GM18508 (cell line): Measurements from ENCODE around the gene ZFYVE28.
"Not testable (repeated sequence)": the region's sequence is repeated elsewhere in the genome, so short reads cannot be mapped to it uniquely, and the experiment has no call there.

ENCODE experiments used
- ATAC-seq: cut with Tn5 transposase; IDR thresholded peaks from one replicate; pipeline ENCODE4 v1.9.1; 2021; ENCODE audit warnings: moderate number of reproducible peaks; ENCODE audit not compliant: insufficient read depth, unreplicated experiment

The ZFYVE28 gene

GRCh38 chr4:2280531-2281300 lies 137.7 kb downstream of the ZFYVE28 start:
- ATAC-seq = no peak

DNA sequence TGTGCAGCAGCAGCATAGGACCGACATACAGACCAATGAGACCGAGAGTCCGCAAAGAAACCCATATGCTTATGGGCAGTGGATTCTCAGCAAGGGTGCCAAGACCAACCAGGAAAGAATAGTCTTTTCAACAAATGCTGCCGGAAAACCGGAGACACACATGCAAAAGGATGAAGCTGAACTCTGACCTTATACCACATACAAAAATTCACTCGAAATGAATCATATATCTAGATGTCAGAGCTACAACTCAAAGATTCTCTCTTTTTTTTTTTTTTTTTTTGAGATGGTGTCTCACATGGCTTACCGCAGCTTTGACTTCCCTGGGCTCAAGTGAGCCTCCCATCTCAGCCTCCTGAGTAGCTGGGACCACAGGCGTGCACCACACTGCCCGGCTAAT lies 140.5 kb downstream of the ZFYVE28 start:
- no peak for ATAC-seq

DNA sequence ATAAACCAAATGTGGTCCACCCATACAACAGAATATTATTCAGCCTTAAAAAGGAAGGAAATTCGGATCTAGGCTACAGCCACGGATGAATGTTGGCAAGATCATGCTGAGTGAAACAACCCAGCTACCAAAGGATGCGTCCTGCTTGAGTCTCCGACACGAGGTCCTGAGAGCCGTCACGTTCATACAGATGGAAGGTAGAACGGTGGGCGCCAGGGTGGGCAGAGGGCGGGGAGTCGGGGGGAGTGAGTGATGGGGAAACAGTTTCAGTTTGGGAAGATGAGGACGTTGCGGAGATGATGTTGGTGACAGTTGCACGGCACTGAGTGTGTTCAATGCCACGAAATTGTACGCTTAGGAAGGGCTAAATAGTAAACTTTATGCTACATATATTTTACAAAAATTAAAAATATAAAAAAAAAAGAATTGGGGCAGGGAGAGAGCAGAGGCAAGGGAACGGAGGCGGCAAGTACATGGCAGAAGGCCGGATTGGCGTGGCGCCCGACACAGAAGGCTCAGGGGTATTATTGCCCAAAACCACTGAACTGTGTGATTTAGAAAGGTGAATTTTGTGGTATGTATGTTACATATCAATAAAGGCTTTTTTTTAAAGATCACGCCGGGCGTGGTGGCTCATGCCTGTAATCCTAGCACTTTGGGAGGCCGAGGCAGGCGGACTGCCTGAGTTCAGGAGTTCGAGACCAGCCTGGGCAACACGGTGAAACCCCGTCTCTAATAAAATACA lies 141.7 kb downstream of the ZFYVE28 start:
- ATAC-seq = no peak

DNA sequence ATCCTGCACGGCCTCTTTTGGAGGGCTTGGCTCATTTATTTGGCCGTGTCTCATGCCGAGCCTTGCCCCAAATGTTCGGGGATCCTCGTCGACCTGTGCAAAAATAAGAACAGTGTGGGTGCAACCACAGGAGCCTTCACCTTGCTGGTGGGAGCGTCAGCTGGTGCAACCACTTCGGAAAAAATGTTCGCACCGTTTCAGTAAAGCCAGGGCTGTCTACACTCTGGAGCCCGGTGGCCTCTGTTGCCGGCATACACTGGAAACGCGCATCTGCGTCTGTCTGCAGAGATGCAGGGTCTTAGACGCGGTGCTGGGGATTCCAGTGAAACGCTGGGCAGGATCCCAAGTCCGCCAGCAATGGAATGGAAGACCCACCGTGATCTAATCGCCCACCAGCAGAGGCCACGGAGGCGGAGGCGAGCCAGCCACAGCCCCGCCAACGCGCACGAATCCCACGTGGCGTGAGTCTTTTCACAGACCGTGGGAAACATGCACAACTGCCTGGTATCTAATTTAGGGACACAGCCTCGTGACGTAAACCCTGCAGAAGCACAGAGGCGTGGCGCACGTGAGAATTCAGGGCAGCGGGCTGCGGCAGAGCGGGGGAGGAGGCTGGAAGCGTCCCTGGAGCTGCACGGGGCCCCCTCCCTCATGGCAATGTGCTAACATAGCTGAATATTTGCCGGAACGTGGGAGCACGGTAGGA lies 142.7 kb downstream of the ZFYVE28 start:
- ATAC-seq = no peak

DNA sequence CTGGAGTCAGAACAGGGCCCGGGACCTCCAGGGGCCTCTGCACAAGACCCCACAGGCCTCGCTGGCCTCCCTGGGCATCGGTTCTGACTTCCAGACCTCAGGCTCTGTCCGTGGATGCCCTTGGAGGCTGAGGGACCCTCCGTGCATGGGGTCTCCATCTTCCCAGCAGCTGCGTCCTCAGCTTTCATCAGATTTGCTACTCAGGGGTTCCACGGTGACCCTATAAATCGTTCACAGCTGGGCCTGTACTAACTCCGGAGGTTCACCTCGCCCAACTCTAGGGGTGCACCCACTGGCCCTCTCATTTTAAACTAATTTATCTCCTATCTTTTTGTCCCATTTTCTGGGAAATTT lies 143.4 kb downstream of the ZFYVE28 start:
- ATAC-seq = not testable (repeated sequence)

- ATAC-seq = no peak
Observed at GRCh38 chr4:2274320-2275043, 144.0 kb downstream of the ZFYVE28 start.

DNA sequence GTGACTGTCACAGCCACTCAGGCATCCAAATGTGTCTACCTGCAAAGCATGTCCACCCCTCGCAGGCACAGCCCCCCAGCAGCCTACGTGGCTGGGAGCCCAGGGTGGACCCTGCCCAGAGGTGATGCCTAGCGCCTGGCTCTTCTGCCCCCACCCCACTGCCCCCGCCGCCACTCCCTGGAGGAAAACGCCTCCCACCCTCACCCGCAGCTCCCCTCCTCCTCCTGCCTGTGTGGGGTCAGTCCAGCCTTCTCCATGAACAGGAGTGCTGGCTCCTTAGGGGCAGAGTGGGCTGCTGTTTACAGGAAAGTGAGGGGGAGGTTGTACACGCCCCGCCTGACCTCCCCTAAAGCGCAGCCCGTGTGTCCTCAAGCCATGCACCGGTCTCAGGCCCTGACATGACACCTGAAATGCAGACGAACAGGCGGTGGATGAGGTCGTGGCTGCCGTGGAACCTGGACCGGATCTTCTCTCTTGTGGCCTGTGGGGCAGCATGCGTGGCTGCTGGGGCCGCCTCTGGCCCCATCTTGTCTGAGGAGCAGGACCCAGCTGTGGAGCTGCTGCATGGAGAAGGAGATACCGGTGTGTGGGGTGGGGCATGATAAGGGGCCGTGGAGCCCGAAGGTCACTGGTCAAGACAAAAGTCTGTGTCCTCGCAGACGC lies 144.7 kb downstream of the ZFYVE28 start:
- no peak for ATAC-seq

GRCh38 chr4:2273221-2273620 lies 145.2 kb downstream of the ZFYVE28 start:
- no peak for ATAC-seq

- ATAC-seq = no peak
Observed at GRCh38 chr4:2272828-2273120, 145.7 kb downstream of the ZFYVE28 start.

- ATAC-seq = no peak
Observed at GRCh38 chr4:2272026-2272827, 146.2 kb downstream of the ZFYVE28 start.

GRCh38 chr4:2271279-2272025 lies 147.0 kb downstream of the ZFYVE28 start:
- ATAC-seq = no peak

DNA sequence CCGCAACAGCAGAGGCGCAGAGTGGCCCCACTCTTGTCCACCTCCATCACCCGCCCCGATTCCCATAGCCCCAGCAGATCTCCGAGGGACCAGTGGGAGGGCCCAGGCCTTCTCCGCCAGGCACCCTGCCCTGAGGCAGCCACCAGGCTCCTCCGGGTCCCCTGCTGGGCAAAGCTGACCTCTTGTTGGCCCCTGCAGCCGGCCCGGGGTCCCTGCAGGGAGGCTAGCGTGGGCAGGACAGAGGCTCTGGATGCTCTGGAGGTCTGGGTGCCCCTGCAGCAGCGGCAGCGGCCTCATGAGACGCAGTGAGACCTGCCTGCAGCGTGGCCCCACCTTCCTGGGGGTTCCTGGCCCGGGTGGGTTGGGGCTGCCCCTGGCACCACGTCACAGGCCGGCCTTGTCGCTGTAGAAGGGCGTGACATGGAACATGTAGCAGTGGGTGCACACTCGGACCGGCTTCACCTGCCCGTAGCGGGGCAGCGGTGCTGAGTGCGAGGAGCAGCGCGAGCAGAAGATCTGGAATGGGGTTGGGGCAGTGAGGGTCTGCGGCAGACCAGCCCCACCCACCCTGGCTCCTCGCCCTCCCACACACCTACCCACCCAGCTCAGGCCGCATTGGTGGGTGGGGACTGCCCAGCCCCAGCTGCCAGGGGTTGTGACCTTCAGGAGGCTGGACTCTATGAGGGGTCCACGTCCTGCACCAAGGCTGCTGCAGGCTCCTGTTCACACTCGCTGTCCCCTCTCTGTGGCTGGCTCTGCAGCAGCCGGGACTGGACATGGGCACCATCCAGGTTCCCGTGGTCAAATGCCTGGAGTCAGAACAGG lies 147.9 kb downstream of the ZFYVE28 start:
- no peak for ATAC-seq

DNA sequence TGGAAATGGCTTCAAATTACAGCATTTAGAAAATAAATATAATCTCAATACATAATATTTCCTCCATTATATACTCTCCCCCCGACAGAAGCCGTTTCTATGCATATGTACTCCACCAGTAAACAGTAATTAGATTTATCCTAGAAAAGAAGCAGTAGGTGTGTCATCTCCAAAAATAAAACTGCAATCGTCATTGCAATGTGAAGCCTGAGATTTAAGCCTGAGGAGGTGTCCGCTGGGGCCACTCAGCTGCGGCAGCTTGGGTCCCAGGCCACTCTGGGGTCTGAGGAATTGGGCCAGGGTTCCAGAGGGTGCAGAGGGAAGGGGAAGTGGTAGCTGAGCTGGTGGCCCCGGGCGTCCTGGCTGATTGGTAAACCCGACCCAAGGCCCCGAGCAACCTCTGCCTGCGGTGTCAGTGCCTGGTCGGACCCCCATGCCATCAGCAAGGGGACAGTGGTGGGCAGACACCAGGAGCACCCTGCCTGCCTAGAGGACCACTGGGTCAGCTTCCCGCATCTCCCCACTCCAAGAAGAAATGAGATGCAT lies 148.8 kb downstream of the ZFYVE28 start:
- no peak for ATAC-seq

DNA sequence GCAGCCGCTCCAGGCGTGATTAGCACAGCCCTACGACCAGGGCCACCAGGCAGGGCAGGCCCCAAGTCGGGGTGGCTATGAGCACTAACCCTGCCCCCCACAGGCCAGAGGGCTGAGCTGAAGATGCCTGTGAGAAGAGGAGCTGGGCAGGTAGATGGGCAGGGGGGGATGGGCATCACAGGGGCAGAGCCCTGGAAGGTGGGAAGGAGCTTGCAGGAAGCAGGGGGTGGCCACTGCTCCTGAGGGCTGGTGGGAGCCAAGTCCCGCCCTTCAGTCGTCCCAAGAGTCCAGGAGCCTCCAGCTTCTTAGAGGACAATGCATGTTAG lies 149.3 kb downstream of the ZFYVE28 start:
- no peak for ATAC-seq

DNA sequence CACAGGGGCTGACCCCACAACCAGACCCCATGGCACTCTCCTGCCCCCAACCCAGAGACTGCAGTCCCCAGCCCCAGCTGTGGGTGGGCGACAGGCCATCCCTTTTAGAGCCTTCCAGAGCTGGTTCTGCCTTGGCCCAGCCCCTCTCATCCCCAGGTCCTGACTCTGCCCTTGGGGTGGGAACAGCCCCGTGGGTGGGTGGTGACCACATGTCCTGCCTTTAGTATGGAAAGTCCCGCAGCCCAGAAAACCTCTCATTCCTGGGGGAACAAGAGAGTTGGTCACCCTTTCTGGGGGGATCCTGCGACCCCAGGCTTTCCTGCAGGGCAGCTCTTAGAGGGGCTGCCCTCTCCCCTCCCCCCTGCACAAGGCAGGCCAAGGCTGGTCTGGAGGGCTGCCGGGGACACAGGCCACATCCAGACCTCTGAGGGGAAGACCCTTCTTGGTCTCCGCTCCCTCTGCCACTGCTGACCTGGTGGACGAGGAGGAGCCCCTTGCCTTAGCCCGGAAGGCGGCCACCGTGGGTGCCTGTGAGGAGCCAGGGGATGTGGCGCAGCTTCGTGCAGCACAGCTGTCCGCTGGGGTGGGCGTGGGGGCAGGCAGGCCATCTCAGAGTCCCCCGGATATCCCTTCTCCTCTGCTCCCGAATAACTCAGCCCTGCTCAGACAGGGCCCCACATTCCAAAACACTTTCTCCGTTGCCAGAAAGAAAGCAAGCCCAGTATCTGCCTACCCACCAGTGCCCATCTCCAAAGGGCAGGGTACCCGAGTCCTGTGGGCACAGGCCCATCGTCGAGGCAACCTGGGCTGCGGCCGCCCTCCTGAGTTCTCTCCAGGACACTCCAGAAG lies 149.9 kb downstream of the ZFYVE28 start:
- ATAC-seq = no peak

GRCh38 chr4:2267841-2268240 lies 150.6 kb downstream of the ZFYVE28 start:
- ATAC-seq = no peak

GRCh38 chr4:2267320-2267811 lies 151.1 kb downstream of the ZFYVE28 start:
- no peak for ATAC-seq
